OCI-LY3 (cell line): Measurements from ENCODE around the gene ADSS1.

Source experiments
- H2AFZ ChIP-seq: fragments of 200-600, 300-600 bp; shearing (Covaris generic); 2 replicates; pipeline ENCODE4 v1.6.0; 2014; ENCODE audit warnings: antibody characterized with exemption, low read depth, low read length
- H3K27ac ChIP-seq: fragments of 200-600, 300-600 bp; sonication (generic); 2 replicates; pipeline ENCODE4 v1.5.1; 2014; ENCODE audit warnings: mild to moderate bottlenecking, low read length, moderate library complexity, mixed read lengths
- H3K27me3 ChIP-seq: fragments of 200-600, 300-600 bp; sonication (generic); 2 replicates; pipeline ENCODE4 v1.6.1; 2014; ENCODE audit warnings: low read depth, low read length, mixed read lengths
- H3K36me3 ChIP-seq: fragments of 200-600, 300-600 bp; sonication (generic); replicated peaks from 2 replicates; pipeline ENCODE3; 2014; ENCODE audit warnings: low read depth, low read length, mixed read lengths
- H3K4me1 ChIP-seq: fragments of 300-600, 200-600 bp; sonication (generic); 2 replicates; pipeline ENCODE4 v1.6.1; 2014; ENCODE audit warnings: low read length, mixed read lengths
- H3K4me2 ChIP-seq: fragments of 200-600, 300-600 bp; sonication (generic); 2 replicates; pipeline ENCODE4 v1.6.1; 2014; ENCODE audit warnings: low read length, mixed read lengths
- H3K4me3 ChIP-seq: fragments of 300-600, 200-600 bp; sonication (generic); 2 replicates; pipeline ENCODE4 v1.5.1; 2014; ENCODE audit warnings: antibody characterized with exemption, mild to moderate bottlenecking, low read length, moderate library complexity
- H3K79me2 ChIP-seq: fragments of 300-600, 200-600 bp; shearing (Covaris generic); 2 replicates; pipeline ENCODE4 v1.6.1; 2014; ENCODE audit warnings: mild to moderate bottlenecking, low read length, mixed read lengths
- H3K9ac ChIP-seq: fragments of 300-600, 200-600 bp; shearing (Covaris generic); 2 replicates; pipeline ENCODE4 v1.6.0; 2014; ENCODE audit warnings: mild to moderate bottlenecking, low read length, moderate library complexity
- H3K9me3 ChIP-seq: fragments of 200-600, 300-600 bp; shearing (Covaris generic); 2 replicates; pipeline ENCODE4 v1.6.1; 2014; ENCODE audit warnings: low read length, mixed read lengths; ENCODE audit not compliant: insufficient read depth
- H4K20me1 ChIP-seq: fragments of 200-600, 300-600 bp; sonication (generic); 2 replicates; pipeline ENCODE4 v1.6.1; 2016; ENCODE audit warnings: low read length, mixed read lengths; ENCODE audit not compliant: insufficient read depth
- CTCF ChIP-seq: fragments of 200-600, 300-600 bp; sonication (generic); IDR thresholded peaks from 2 replicates; pipeline ENCODE4 v1.5.1; 2014; ENCODE audit warnings: antibody characterized with exemption, low read length, low read depth
- EZH2phosphoT487 ChIP-seq: fragments of 200-600 bp; shearing (Covaris generic); IDR thresholded peaks from 2 replicates; pipeline ENCODE4 v1.6.1; 2018; ENCODE audit warnings: antibody characterized with exemption, mixed run types, low read depth

ADSS1 gene

GRCh38 chr14:104735830-104736642, 12.0 kb downstream of the ADSS1 start:
- Histone ChIP-seq H3K4me3 (no peak overlapping the region), H3K27me3 (no peaks in the 10 kb centered on the region), H2AFZ (no peak overlapping the region), H3K27ac (no peak overlapping the region), H3K79me2 (no peaks in the 10 kb centered on the region), H3K9me3 (no peaks in the 10 kb centered on the region), H3K4me2 (no peak overlapping the region), H4K20me1 (no peaks in the 10 kb centered on the region), H3K36me3 (no peaks in the 10 kb centered on the region), H3K4me1 (no peaks in the 10 kb centered on the region), H3K9ac (no peak overlapping the region)
- TF ChIP-seq CTCF (no peak), EZH2phosphoT487 (no peak)

- Histone ChIP-seq H3K27me3 (no peaks in the 10 kb centered on the region), H3K9ac (no peak overlapping the region), H3K4me1 (no peaks in the 10 kb centered on the region), H3K9me3 (no peaks in the 10 kb centered on the region), H3K79me2 (no peaks in the 10 kb centered on the region), H3K36me3 (no peaks in the 10 kb centered on the region), H2AFZ (no peak overlapping the region), H3K4me3 (no peak overlapping the region), H3K4me2 (no peak overlapping the region), H4K20me1 (no peaks in the 10 kb centered on the region), H3K27ac (no peak overlapping the region)
- no peak for TF ChIP-seq EZH2phosphoT487
- TF ChIP-seq CTCF, result no peak
These were observed 14.5 kb downstream of the ADSS1 start for GRCh38 chr14:104738375-104739019.

GRCh38 chr14:104739026-104739425, 15.0 kb downstream of the ADSS1 start:
- no peak overlapping the region for H3K27ac ChIP-seq
- no peaks in the 10 kb centered on the region for H3K36me3 ChIP-seq
- no peaks in the 10 kb centered on the region for H3K9me3 ChIP-seq
- no peak for TF ChIP-seq CTCF
- no peak for TF ChIP-seq EZH2phosphoT487
- H3K4me1 ChIP-seq, result no peaks in the 10 kb centered on the region
- H3K4me2 ChIP-seq, result no peak overlapping the region
- H3K4me3 ChIP-seq, result no peak overlapping the region
- H2AFZ ChIP-seq, result no peak overlapping the region
- H3K9ac ChIP-seq, result no peak overlapping the region
- H3K79me2 ChIP-seq, result no peaks in the 10 kb centered on the region
- no peaks in the 10 kb centered on the region for H3K27me3 ChIP-seq
- H4K20me1 ChIP-seq, result no peaks in the 10 kb centered on the region

GRCh38 chr14:104739546-104740516, 15.8 kb downstream of the ADSS1 start:
- no peak overlapping the region for H3K4me2 ChIP-seq
- H3K4me1 ChIP-seq, result no peaks in the 10 kb centered on the region
- no peaks in the 10 kb centered on the region for H4K20me1 ChIP-seq
- no peak overlapping the region for H3K9ac ChIP-seq
- no peak overlapping the region for H2AFZ ChIP-seq
- TF ChIP-seq EZH2phosphoT487 (no peak), CTCF (no peak)
- H3K79me2 ChIP-seq, result no peaks in the 10 kb centered on the region
- H3K27ac ChIP-seq, result no peak overlapping the region
- H3K36me3 ChIP-seq, result no peaks in the 10 kb centered on the region
- no peak overlapping the region for H3K4me3 ChIP-seq
- H3K27me3 ChIP-seq, result no peaks in the 10 kb centered on the region
- H3K9me3 ChIP-seq, result no peaks in the 10 kb centered on the region
